ENCODE measurements around the gene CADM3.

Gene CADM3

GRCh38 chr1:159207774-159208173 is 36.4 kb downstream of the CADM3 start:
- DNase-seq: no peak

GRCh38 chr1:159208175-159208825 is 36.9 kb downstream of the CADM3 start:
- DNase-seq: no peak

- DNase-seq: no peak
Observed at GRCh38 chr1:159209061-159209460, 37.6 kb downstream of the CADM3 start.

GRCh38 chr1:159211331-159212136 is 40.1 kb downstream of the CADM3 start:
- peak; percentile 19 to 28 for DNase-seq

- no peak for DNase-seq
Observed at GRCh38 chr1:159212596-159212995, 41.2 kb downstream of the CADM3 start.

GRCh38 chr1:159214149-159214760 is 42.8 kb downstream of the CADM3 start:
- peak; percentile 11 to 18 for DNase-seq

- no peak for DNase-seq
Observed at GRCh38 chr1:159218649-159219636, 47.5 kb downstream of the CADM3 start.

GRCh38 chr1:159222075-159222865 is 50.9 kb downstream of the CADM3 start:
- DNase-seq: no peak

- DNase-seq: no peak
Observed at GRCh38 chr1:159223004-159223403, 51.6 kb downstream of the CADM3 start.

- no peak for DNase-seq
Observed at GRCh38 chr1:159228554-159228953, 57.1 kb downstream of the CADM3 start.

GRCh38 chr1:159229260-159229885 is 58.0 kb downstream of the CADM3 start:
- DNase-seq: no peak

GRCh38 chr1:159229896-159230295 is 58.5 kb downstream of the CADM3 start:
- DNase-seq: no peak

- no peak for DNase-seq
Observed at GRCh38 chr1:159239551-159240220, 68.3 kb downstream of the CADM3 start.

GRCh38 chr1:159247266-159247665 is 75.9 kb downstream of the CADM3 start:
- no peak for DNase-seq

GRCh38 chr1:159248311-159248710 is 76.9 kb downstream of the CADM3 start:
- no peak for DNase-seq

- DNase-seq: no peak
Observed at GRCh38 chr1:159250638-159251216, 79.3 kb downstream of the CADM3 start.
